ENCODE results near the gene LCA5.

- TF ChIP-seq CTCF (IDR thresholded peaks at IDR 0.05) (no peak), POLR2A (IDR thresholded peaks at IDR 0.05) (no peak)
These were observed 18.4 kb downstream of the LCA5 start for GRCh38 chr6:79518842-79519241.

All from heart left ventricle (tissue), 13 donors.